Hepatocyte (in vitro differentiated cells): Measurements from ENCODE around the gene NHS. TPM values are rescaled to one million over a fixed set of nuclear protein-coding genes. Genes with fewer than 3 reads are reported as not detected.

Experiments
- DNase-seq: peaks from one replicate; pipeline ENCODE4 v3.0.0-alpha.2; 2016; ENCODE audit warnings: low spot score
- H2AFZ ChIP-seq: fragments of 200-600 bp; sonication (generic); 2 replicates; pipeline ENCODE4 v1.6.0; 2016; ENCODE audit warnings: antibody characterized with exemption, mild to moderate bottlenecking
- H3K27ac ChIP-seq: fragments of 200-600 bp; sonication (generic); 2 replicates; pipeline ENCODE4 v1.5.1; 2016; ENCODE audit warnings: mild to moderate bottlenecking
- H3K27me3 ChIP-seq: fragments of 200-600 bp; sonication (generic); 2 replicates; pipeline ENCODE4 v1.6.1; 2016
- H3K36me3 ChIP-seq: fragments of 200-600 bp; sonication (generic); replicated peaks from 2 replicates; pipeline ENCODE4 v1.5.1; 2016; ENCODE audit warnings: low read depth; ENCODE audit not compliant: insufficient read depth
- H3K4me1 ChIP-seq: fragments of 200-600 bp; sonication (generic); 2 replicates; pipeline ENCODE4 v1.5.1; 2016; ENCODE audit warnings: mild to moderate bottlenecking, moderate library complexity; ENCODE audit not compliant: insufficient read depth
- H3K4me2 ChIP-seq: fragments of 200-600 bp; sonication (generic); 2 replicates; pipeline ENCODE4 v1.6.0; 2016
- H3K4me3 ChIP-seq: fragments of 200-600 bp; sonication (generic); 2 replicates; pipeline ENCODE4 v1.5.1; 2016; ENCODE audit warnings: mild to moderate bottlenecking
- H3K79me2 ChIP-seq: fragments of 200-600 bp; sonication (generic); 2 replicates; pipeline ENCODE4 v1.6.0; 2017; ENCODE audit warnings: mild to moderate bottlenecking
- H3K9me2 ChIP-seq: fragments of 200-600 bp; sonication (generic); replicated peaks from 2 replicates; pipeline ENCODE4 v1.6.0; 2017; ENCODE audit warnings: mild to moderate bottlenecking; ENCODE audit not compliant: insufficient read depth
- H3K9me3 ChIP-seq: fragments of 200-600 bp; sonication (generic); 2 replicates; pipeline ENCODE4 v1.5.1; 2016; ENCODE audit warnings: low read depth, mild to moderate bottlenecking
- H4K20me1 ChIP-seq: fragments of 200-600 bp; sonication (generic); 2 replicates; pipeline ENCODE4 v1.6.0; 2016; ENCODE audit warnings: mild to moderate bottlenecking; ENCODE audit not compliant: insufficient read depth, poor library complexity, severe bottlenecking
- CTCF ChIP-seq: fragments of 200-600 bp; sonication (generic); IDR thresholded peaks from 2 replicates; pipeline ENCODE4 v1.5.1; 2016; ENCODE audit warnings: antibody characterized with exemption, mild to moderate bottlenecking; ENCODE audit not compliant: poor library complexity
- EZH2 ChIP-seq: fragments of 200-600 bp; sonication (generic); IDR thresholded peaks from 2 replicates; pipeline ENCODE4 v1.6.1; 2016; ENCODE audit warnings: antibody characterized with exemption, mild to moderate bottlenecking, borderline replicate concordance
- EZH2phosphoT487 ChIP-seq: fragments of 200-600 bp; sonication (generic); IDR thresholded peaks from one replicate; pipeline ENCODE4 v1.6.1; 2018; ENCODE audit warnings: antibody characterized with exemption, mild to moderate bottlenecking, low read depth, moderate library complexity; ENCODE audit not compliant: unreplicated experiment, severe bottlenecking
- WGBS: methylation state at CpG from one replicate; pipeline ENCODE4 v1.1.6; 2016; ENCODE audit warnings: low lambda C conversion rate; ENCODE audit errors: missing lambda C conversion rate; 5-methylcytosine and 5-hydroxymethylcytosine counted together
- polyA plus RNA-seq: library from polyadenylated mRNA; unstranded; fragments of >200 nt; fragmentation: Nextera tagmentation; extraction: Ambion mirVana; gene quantifications from 2 replicates; pipeline ENCODE4 v1.2.1, GENCODE V29; 2016
- total RNA-seq: library from RNA; depleted of rRNA; stranded (reverse); fragments of >200 nt; gene quantifications from 2 replicates; pipeline ENCODE4 v1.2.3, GENCODE V29; 2014

The NHS gene
- total and polyA plus RNA-seq, 2 experiments from 2014 or later = 0.35 to 3.1 TPM

GRCh38 chrX:17560385-17560784 is 185.4 kb downstream of the NHS start:
- Histone ChIP-seq H3K9me2 (no peaks in the 10 kb centered on the region), H2AFZ (no peak overlapping the region), H3K4me1 (no peaks in the 10 kb centered on the region), H3K79me2 (no peaks in the 10 kb centered on the region), H3K27me3 (no peaks in the 10 kb centered on the region), H3K36me3 (no peaks in the 10 kb centered on the region), H3K27ac (peak overlapping the region; percentile 12), H4K20me1 (no peaks in the 10 kb centered on the region), H3K4me3 (no peak overlapping the region), H3K9me3 (no peaks in the 10 kb centered on the region), H3K4me2 (peak overlapping the region; percentile 5)
- TF ChIP-seq EZH2phosphoT487 = no peak
- TF ChIP-seq EZH2 = no peak
- no peak for TF ChIP-seq CTCF
- 69% methylated on average over 2 of the region's 2 CpGs for WGBS
- no peak for DNase-seq

- no peak for TF ChIP-seq EZH2
- no peak for TF ChIP-seq CTCF
- TF ChIP-seq EZH2phosphoT487 = no peak
- Histone ChIP-seq H3K4me2 (no peak overlapping the region), H3K36me3 (no peaks in the 10 kb centered on the region), H3K9me3 (no peaks in the 10 kb centered on the region), H3K79me2 (no peaks in the 10 kb centered on the region), H3K27me3 (no peaks in the 10 kb centered on the region), H2AFZ (no peak overlapping the region), H3K4me3 (no peak overlapping the region), H4K20me1 (no peaks in the 10 kb centered on the region), H3K27ac (no peak overlapping the region), H3K9me2 (no peaks in the 10 kb centered on the region), H3K4me1 (no peaks in the 10 kb centered on the region)
- DNase-seq = no peak
- 83% methylated on average over 2 of the region's 2 CpGs for WGBS
These were observed 188.1 kb downstream of the NHS start for GRCh38 chrX:17563076-17563475.

- Histone ChIP-seq H4K20me1 (no peaks in the 10 kb centered on the region), H3K79me2 (no peaks in the 10 kb centered on the region), H2AFZ (no peak overlapping the region), H3K36me3 (no peaks in the 10 kb centered on the region), H3K27me3 (no peaks in the 10 kb centered on the region), H3K9me3 (no peaks in the 10 kb centered on the region), H3K27ac (no peak overlapping the region), H3K9me2 (no peaks in the 10 kb centered on the region), H3K4me3 (no peak overlapping the region), H3K4me2 (no peak overlapping the region), H3K4me1 (no peaks in the 10 kb centered on the region)
- TF ChIP-seq EZH2phosphoT487 (no peak), EZH2 (no peak), CTCF (no peak)
- no peak for DNase-seq
- 51% methylated on average over 4 of the region's 4 CpGs for WGBS
These were observed 188.5 kb downstream of the NHS start for GRCh38 chrX:17563515-17563914.
